HEK293T (cell line): ENCODE measurements around the gene AHCY.

ENCODE experiments used
- CTCF ChIA-PET: fragments of 350-600 bp; formaldehyde crosslinking; extraction: SDS; loops from one replicate; lab custom pipeline; 2021; ENCODE audit warnings: antibody characterized with exemption, inconsistent platforms; lab: Yijun Ruan, JAX
- POLR2A ChIA-PET: fragments of 350-600 bp; formaldehyde crosslinking; extraction: SDS; loops from one replicate; lab custom pipeline; 2020; ENCODE audit warnings: antibody characterized with exemption, inconsistent platforms; lab: Yijun Ruan, JAX
- DNase-seq: peaks from one replicate; pipeline ENCODE4 v3.0.0; 2012; ENCODE audit warnings: mixed read lengths; ENCODE audit errors: extremely low spot score
- ARNT ChIP-seq: fragments of 450-650 bp; IDR thresholded peaks from 2 replicates; pipeline ENCODE4 v1.6.1; 2017; ENCODE audit warnings: mild to moderate bottlenecking
- CTBP1 ChIP-seq: fragments of 450-650 bp; IDR thresholded peaks from 2 replicates; pipeline ENCODE4 v1.6.1; 2016; ENCODE audit warnings: borderline replicate concordance
- ELF4 ChIP-seq: fragments of 450-650 bp; IDR thresholded peaks from 2 replicates; pipeline ENCODE4 v1.6.1; 2017; ENCODE audit warnings: antibody characterized with exemption
- FOXA1 ChIP-seq: fragments of 450-650 bp; IDR thresholded peaks from 2 replicates; pipeline ENCODE4 v1.6.1; 2016; ENCODE audit warnings: mild to moderate bottlenecking
- FOXK2 ChIP-seq: fragments of 450-650 bp; IDR thresholded peaks from 2 replicates; pipeline ENCODE4 v1.6.1; 2016; ENCODE audit warnings: mild to moderate bottlenecking
- FOXM1 ChIP-seq: fragments of 450-650 bp; IDR thresholded peaks from 2 replicates; pipeline ENCODE4 v1.6.1; 2017; ENCODE audit warnings: mild to moderate bottlenecking, borderline replicate concordance
- LEF1 ChIP-seq: fragments of 450-650 bp; IDR thresholded peaks from 2 replicates; pipeline ENCODE4 v1.6.1; 2017; ENCODE audit warnings: mild to moderate bottlenecking, borderline replicate concordance
- NFRKB ChIP-seq: fragments of 450-650 bp; IDR thresholded peaks from 2 replicates; pipeline ENCODE4 v1.6.1; 2016; ENCODE audit warnings: mild to moderate bottlenecking, moderate library complexity
- SP1 ChIP-seq: fragments of 450-650 bp; IDR thresholded peaks from 2 replicates; pipeline ENCODE4 v1.6.1; 2017
- TARDBP ChIP-seq: fragments of 450-650 bp; IDR thresholded peaks from 2 replicates; pipeline ENCODE4 v1.6.1; 2016

AHCY gene

DNA sequence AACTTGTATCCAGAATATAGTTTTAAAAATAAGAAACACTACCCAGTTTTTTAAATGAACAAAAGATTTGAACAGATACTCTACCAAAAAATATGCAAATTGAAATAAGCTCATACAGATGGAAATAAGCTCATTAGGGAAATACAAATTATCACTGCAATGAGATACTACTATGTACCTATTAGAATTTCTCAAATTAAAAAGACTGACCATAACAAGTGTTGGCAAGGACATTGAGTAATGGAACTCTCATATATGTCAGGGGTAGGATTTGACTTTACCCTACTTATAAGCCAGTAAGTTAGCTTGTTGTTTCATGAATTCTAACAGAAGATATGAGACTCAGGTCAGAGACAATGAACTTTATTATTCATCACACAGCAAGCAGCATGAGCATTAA, 71.5 kb downstream of the AHCY start:
- ChIA-PET POLR2A (no interaction called here), CTCF (no interaction called here)
- DNase-seq: no peak
- TF ChIP-seq FOXA1: no peak
- no peak for TF ChIP-seq ELF4
- TF ChIP-seq LEF1: no peak
- TF ChIP-seq TARDBP: no peak
- TF ChIP-seq SP1: no peak
- no peak for TF ChIP-seq CTBP1
- no peak for TF ChIP-seq FOXK2
- no peak for TF ChIP-seq NFRKB
- TF ChIP-seq FOXM1: no peak
- no peak for TF ChIP-seq ARNT
